H9 (cell line): ENCODE measurements around the gene CCDC154. TPM values are rescaled to one million over a fixed set of nuclear protein-coding genes. Genes with fewer than 3 reads are reported as not detected.

Source experiments
- DNase-seq: peaks from one replicate; pipeline ENCODE4 v3.0.0-alpha.2; 2017
- H2AFZ ChIP-seq: one replicate; pipeline ENCODE4 v1.6.1; 2013; ENCODE audit warnings: mild to moderate bottlenecking, low read length, control low read depth, moderate library complexity
- H2AK5ac ChIP-seq: 2 replicates; pipeline ENCODE4 v1.6.1; 2013; ENCODE audit warnings: low read length, control low read depth, mixed read lengths; ENCODE audit not compliant: insufficient read length
- H2BK120ac ChIP-seq: one replicate; pipeline ENCODE4 v1.6.1; 2013; ENCODE audit warnings: low read depth, mild to moderate bottlenecking, low read length, control low read depth, inconsistent platforms; ENCODE audit not compliant: poor library complexity, severe bottlenecking
- H2BK12ac ChIP-seq: 2 replicates; pipeline ENCODE4 v1.6.1; 2013; ENCODE audit warnings: low read length, control low read depth, mixed read lengths, low read depth; ENCODE audit not compliant: insufficient read length
- H2BK15ac ChIP-seq: 2 replicates; pipeline ENCODE4 v1.6.1; 2013; ENCODE audit warnings: low read depth, low read length, control low read depth
- H2BK20ac ChIP-seq: one replicate; pipeline ENCODE4 v1.6.1; 2013; ENCODE audit warnings: low read depth, mild to moderate bottlenecking, low read length, control low read depth, inconsistent platforms; ENCODE audit not compliant: poor library complexity, severe bottlenecking
- H2BK5ac ChIP-seq: 2 replicates; pipeline ENCODE4 v1.6.1; 2013; ENCODE audit warnings: low read length, control low read depth, mixed read lengths; ENCODE audit not compliant: insufficient read length
- H3K14ac ChIP-seq: 2 replicates; pipeline ENCODE4 v1.6.1; 2013; ENCODE audit warnings: low read length, control low read depth; ENCODE audit not compliant: insufficient read depth
- H3K18ac ChIP-seq: 2 replicates; pipeline ENCODE4 v1.6.1; 2013; ENCODE audit warnings: low read depth, mild to moderate bottlenecking, mixed read lengths, low read length, control low read depth; ENCODE audit not compliant: insufficient read length
- H3K23ac ChIP-seq: 2 replicates; pipeline ENCODE4 v1.6.1; 2013; ENCODE audit warnings: low read length, control low read depth, mixed read lengths, low read depth; ENCODE audit not compliant: insufficient read length
- H3K23me2 ChIP-seq: 2 replicates; pipeline ENCODE4 v1.6.1; 2013; ENCODE audit warnings: low read depth, mild to moderate bottlenecking, mixed read lengths, low read length, control low read depth; ENCODE audit not compliant: insufficient read length, poor library complexity, severe bottlenecking
- H3K27ac ChIP-seq: 2 replicates; pipeline ENCODE4 v1.5.1; 2013; ENCODE audit warnings: low read length, control low read depth, mixed read lengths, low read depth; ENCODE audit not compliant: insufficient read length
- H3K27me3 ChIP-seq: 2 replicates; pipeline ENCODE4 v1.6.1; 2013; ENCODE audit warnings: low read length, control low read depth, inconsistent platforms; ENCODE audit not compliant: insufficient read depth
- H3K4ac ChIP-seq: 2 replicates; pipeline ENCODE4 v1.6.1; 2013; ENCODE audit warnings: low read depth, mild to moderate bottlenecking, control low read depth, inconsistent platforms, low read length, moderate library complexity
- H3K4me1 ChIP-seq: 2 replicates; pipeline ENCODE4 v1.6.1; 2013; ENCODE audit warnings: low read length, control low read depth, inconsistent platforms; ENCODE audit not compliant: insufficient read depth
- H3K4me2 ChIP-seq: 2 replicates; pipeline ENCODE4 v1.6.1; 2013; ENCODE audit warnings: low read length, control low read depth, mixed read lengths; ENCODE audit not compliant: insufficient read length, insufficient read depth
- H3K56ac ChIP-seq: 2 replicates; pipeline ENCODE4 v1.6.1; 2013; ENCODE audit warnings: low read depth, mild to moderate bottlenecking, mixed read lengths, low read length, control low read depth; ENCODE audit not compliant: insufficient read length
- H3K79me1 ChIP-seq: 2 replicates; pipeline ENCODE4 v1.6.1; 2013; ENCODE audit warnings: low read depth, mild to moderate bottlenecking, moderate library complexity, low read length, control low read depth, inconsistent platforms; ENCODE audit not compliant: insufficient read depth, poor library complexity, severe bottlenecking
- H3K79me2 ChIP-seq: 2 replicates; pipeline ENCODE4 v1.6.1; 2013; ENCODE audit warnings: low read length, control low read depth, inconsistent platforms; ENCODE audit not compliant: insufficient read depth
- H3K9ac ChIP-seq: 2 replicates; pipeline ENCODE4 v1.6.1; 2013; ENCODE audit warnings: low read length, control low read depth, mixed read lengths; ENCODE audit not compliant: insufficient read length; ENCODE audit errors: extremely low read depth
- H3K9me3 ChIP-seq: one replicate; pipeline ENCODE4 v1.6.1; 2013; ENCODE audit warnings: low read depth, low read length, inconsistent platforms; ENCODE audit not compliant: control insufficient read depth
- H3T11ph ChIP-seq: one replicate; pipeline ENCODE4 v1.6.1; 2013; ENCODE audit warnings: mild to moderate bottlenecking, low read length, control low read depth, inconsistent platforms
- H4K20me1 ChIP-seq: one replicate; pipeline ENCODE4 v1.6.1; 2013; ENCODE audit not compliant: control insufficient read depth, insufficient read length, insufficient read depth
- H4K5ac ChIP-seq: 2 replicates; pipeline ENCODE4 v1.6.1; 2013; ENCODE audit warnings: low read depth, mild to moderate bottlenecking, mixed read lengths, low read length, control low read depth; ENCODE audit not compliant: insufficient read length
- H4K8ac ChIP-seq: replicated peaks from 2 replicates; pipeline ENCODE4 v1.6.1; 2013; ENCODE audit warnings: low read length, control low read depth, mixed read lengths, low read depth; ENCODE audit not compliant: insufficient read length
- H4K91ac ChIP-seq: 2 replicates; pipeline ENCODE4 v1.6.1; 2013; ENCODE audit warnings: low read depth, mild to moderate bottlenecking, moderate library complexity, mixed read lengths, low read length, control low read depth; ENCODE audit not compliant: insufficient read length
- H3K27ac Mint-ChIP-seq, 3 experiments: 2 replicates in 2 of 3; 3 replicates in 1 of 3; pipeline ENCODE4 v1.8.0; 2020 to 2021; ENCODE audit warnings: mixed read lengths in 3 of 3, mild to moderate bottlenecking in 1 of 3, moderate library complexity in 1 of 3
- H3K27me3 Mint-ChIP-seq: 2 replicates; pipeline ENCODE4 v1.8.0; 2021; ENCODE audit warnings: low read depth, mild to moderate bottlenecking, moderate library complexity, mixed read lengths
- H3K36me3 Mint-ChIP-seq, 3 experiments: 2 replicates in 2 of 3; 3 replicates in 1 of 3; pipeline ENCODE4 v1.8.0; 2020 to 2021; ENCODE audit warnings: low read depth in 3 of 3, mixed read lengths in 3 of 3; ENCODE audit not compliant: insufficient read depth in 1 of 3
- H3K4me1 Mint-ChIP-seq, 2 experiments: 2 replicates each; pipeline ENCODE4 v1.8.0; 2020; ENCODE audit warnings: mixed read lengths in 2 of 2
- H3K4me3 Mint-ChIP-seq, 2 experiments: 2 replicates in 1 of 2; 3 replicates in 1 of 2; pipeline ENCODE4 v1.8.0; 2020 to 2021; ENCODE audit warnings: mild to moderate bottlenecking in 2 of 2, mixed read lengths in 2 of 2, moderate library complexity in 1 of 2
- H3K9me3 Mint-ChIP-seq, 2 experiments: 2 replicates in 1 of 2; 3 replicates in 1 of 2; pipeline ENCODE4 v1.8.0; 2020; ENCODE audit warnings: mild to moderate bottlenecking in 2 of 2, mixed read lengths in 2 of 2, moderate library complexity in 1 of 2
- CTCF ChIP-seq: fragments of 200-600 bp; sonication (generic); conservative IDR thresholded peaks from 3 replicates; pipeline ENCODE4 v1.8.0; 2021; ENCODE audit warnings: antibody characterized with exemption, mild to moderate bottlenecking
- WGBS: extraction: QIAGEN DNeasy Blood & Tissue Kit; methylation state at CpG from one replicate; pipeline ENCODE4 v1.1.7; 2013; ENCODE audit warnings: missing lambda C conversion rate, low lambda C conversion rate, mixed read lengths; ENCODE audit not compliant: insufficient read length; ENCODE audit errors: extremely low coverage; 5-methylcytosine and 5-hydroxymethylcytosine counted together
- total RNA-seq: library from RNA; stranded (reverse); gene quantifications from 2 replicates; pipeline ENCODE4 v1.2.1, GENCODE V29; 2021

Gene CCDC154
- total RNA-seq, 1 experiment from 2014 or later: 1.3 TPM

GRCh38 chr16:1474796-1475551, 30.6 kb upstream of the CCDC154 start, which contains the start of gene CLCN7:
CLCN7 (minus strand) TSS chr16:1475028; CDS start chr16:1474974, 54 bp downstream.
- peak; percentile 87 for DNase-seq
- Mint-ChIP-seq H3K36me3 (peaks cover 0 to 2% (median 0%) of the 10 kb centered on the region in 3 experiments; a peak in 3 of 7 replicates), H3K9me3 (peaks cover 19 to 30% of the 10 kb centered on the region in 2 experiments), H3K4me1 (peaks cover 12 to 15% of the 10 kb centered on the region in 2 experiments), H3K27me3 (peaks cover 30% of the 10 kb centered on the region), H3K27ac (no peak within 1 kb of the TSS; a peak in 2 of 7 replicates), H3K4me3 (peak within 1 kb of the TSS; percentile 75 to 84)
- no peaks in the 10 kb centered on the region for H3K27me3 ChIP-seq
- H2BK15ac ChIP-seq: no peak within 1 kb of the TSS
- peak within 1 kb of the TSS; percentile 79 for H3K14ac ChIP-seq
- no peak within 1 kb of the TSS for H3K23ac ChIP-seq
- no peak within 1 kb of the TSS for H2BK12ac ChIP-seq
- peak within 1 kb of the TSS; percentile 68 for H3K9ac ChIP-seq
- no peaks in the 10 kb centered on the region for H4K20me1 ChIP-seq
- H3K27ac ChIP-seq: no peak within 1 kb of the TSS
- peak within 1 kb of the TSS; percentile 99 for H3K4me2 ChIP-seq
- H3K79me2 ChIP-seq: peaks cover 13% of the 10 kb centered on the region; the same call in 1 of the 2 replicates
- no peak within 1 kb of the TSS for H4K8ac ChIP-seq
- no peak within 1 kb of the TSS for H3K4ac ChIP-seq
- no peak within 1 kb of the TSS for H2AK5ac ChIP-seq
- peaks cover 11% of the 10 kb centered on the region for H3K23me2 ChIP-seq
- H4K91ac ChIP-seq: no peak within 1 kb of the TSS
- no peak within 1 kb of the TSS for H2BK5ac ChIP-seq
- H2BK120ac ChIP-seq: no peak within 1 kb of the TSS
- peaks cover 8% of the 10 kb centered on the region for H3K9me3 ChIP-seq
- no peak within 1 kb of the TSS for H2AFZ ChIP-seq
- no peak for TF ChIP-seq CTCF
- no peak within 1 kb of the TSS for H2BK20ac ChIP-seq
- peaks cover 4% of the 10 kb centered on the region for H3K4me1 ChIP-seq
- peaks cover 10% of the 10 kb centered on the region for H3K79me1 ChIP-seq
- peak within 1 kb of the TSS; percentile 12 for H3K18ac ChIP-seq
- no peak within 1 kb of the TSS for H3T11ph ChIP-seq
- WGBS: no CpG with 5 or more reads among the region's 99 CpGs
- no peak within 1 kb of the TSS for H4K5ac ChIP-seq
- no peak within 1 kb of the TSS for H3K56ac ChIP-seq
